GM12864 (cell line): ENCODE data around the gene CARHSP1.

Source experiments
- DNase-seq: peaks from one replicate; pipeline ENCODE4 v3.0.0-alpha.2; 2011; ENCODE audit warnings: low read depth
- H3K4me3 ChIP-seq: 2 replicates; pipeline ENCODE4 v1.5.1; 2011; ENCODE audit warnings: mild to moderate bottlenecking, low read depth, low read length, control low read depth
- TF ChIP-seq, protein P1 (sequence below): IDR thresholded peaks from 2 replicates; pipeline ENCODE4 v1.5.1; 2011; ENCODE audit warnings: low read depth, mild to moderate bottlenecking, moderate library complexity, low read length, control low read depth, inconsistent platforms; ENCODE audit errors: missing control alignments

CARHSP1 gene

DNA sequence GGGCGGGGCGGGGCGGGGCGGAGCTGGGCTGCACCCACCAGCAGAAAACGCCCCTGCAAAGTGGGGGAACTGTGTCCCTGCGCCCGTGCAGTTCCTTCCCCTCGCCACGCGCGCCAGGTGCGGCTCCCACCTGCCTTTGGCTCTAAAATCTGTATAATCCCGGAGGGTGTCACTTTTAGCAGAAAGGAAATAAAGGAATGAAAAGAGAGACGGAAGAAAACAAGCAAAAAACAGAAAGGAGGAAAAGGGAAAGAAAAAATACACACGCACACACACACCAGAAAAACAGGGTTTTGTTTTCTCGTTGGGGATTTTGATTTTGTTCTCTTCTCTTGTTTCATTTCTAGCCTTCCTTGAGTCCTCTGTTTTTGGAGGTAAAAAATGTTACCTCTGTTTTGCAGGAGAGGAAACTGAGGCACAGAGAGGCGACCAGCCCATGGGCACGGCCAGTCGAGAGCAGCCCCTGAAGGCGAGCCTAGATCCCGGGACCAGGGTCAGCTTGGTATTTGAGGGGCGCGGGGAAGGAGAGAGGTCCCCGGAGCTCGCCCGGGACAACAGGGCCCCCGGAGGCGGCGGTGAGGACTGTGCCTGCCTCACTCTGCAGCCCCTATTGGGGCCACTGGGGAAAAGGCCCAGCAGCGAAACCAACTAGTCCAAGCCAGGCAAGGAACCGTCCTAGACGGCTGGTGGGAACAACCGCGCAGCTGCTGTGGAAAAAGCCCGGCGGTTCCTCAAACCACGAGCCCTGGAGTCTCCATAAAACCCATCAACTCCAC lies 594 bp upstream of the CARHSP1 start:
- peak overlapping the region; percentile 49 for H3K4me3 ChIP-seq
- no peak for DNase-seq
- TF ChIP-seq, protein P1, sequence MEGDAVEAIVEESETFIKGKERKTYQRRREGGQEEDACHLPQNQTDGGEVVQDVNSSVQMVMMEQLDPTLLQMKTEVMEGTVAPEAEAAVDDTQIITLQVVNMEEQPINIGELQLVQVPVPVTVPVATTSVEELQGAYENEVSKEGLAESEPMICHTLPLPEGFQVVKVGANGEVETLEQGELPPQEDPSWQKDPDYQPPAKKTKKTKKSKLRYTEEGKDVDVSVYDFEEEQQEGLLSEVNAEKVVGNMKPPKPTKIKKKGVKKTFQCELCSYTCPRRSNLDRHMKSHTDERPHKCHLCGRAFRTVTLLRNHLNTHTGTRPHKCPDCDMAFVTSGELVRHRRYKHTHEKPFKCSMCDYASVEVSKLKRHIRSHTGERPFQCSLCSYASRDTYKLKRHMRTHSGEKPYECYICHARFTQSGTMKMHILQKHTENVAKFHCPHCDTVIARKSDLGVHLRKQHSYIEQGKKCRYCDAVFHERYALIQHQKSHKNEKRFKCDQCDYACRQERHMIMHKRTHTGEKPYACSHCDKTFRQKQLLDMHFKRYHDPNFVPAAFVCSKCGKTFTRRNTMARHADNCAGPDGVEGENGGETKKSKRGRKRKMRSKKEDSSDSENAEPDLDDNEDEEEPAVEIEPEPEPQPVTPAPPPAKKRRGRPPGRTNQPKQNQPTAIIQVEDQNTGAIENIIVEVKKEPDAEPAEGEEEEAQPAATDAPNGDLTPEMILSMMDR = peak; percentile 6

DNA sequence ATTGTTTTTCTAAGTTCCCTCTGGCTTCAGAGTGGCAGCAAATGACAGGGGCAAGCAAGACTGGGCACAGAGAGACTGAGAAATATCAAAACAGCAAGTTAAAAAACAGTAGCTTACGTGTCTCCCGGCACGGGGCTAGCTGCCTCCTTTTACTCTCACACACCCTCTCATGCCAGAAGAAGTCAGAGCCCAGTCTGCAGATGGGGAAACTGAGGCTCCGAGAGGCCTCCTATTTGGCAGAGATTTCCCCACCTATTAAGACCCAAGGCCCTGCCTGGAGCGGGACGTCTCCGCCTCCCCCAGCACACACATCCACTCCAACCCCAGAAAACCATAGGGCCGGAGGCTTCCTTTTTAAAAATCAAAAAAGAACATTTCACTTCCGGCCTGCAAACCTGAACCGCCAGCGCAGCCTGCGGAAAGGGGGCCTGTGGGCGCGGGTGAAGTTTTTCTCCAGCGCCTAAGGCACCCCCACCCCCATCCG lies 832 bp downstream of the CARHSP1 start:
- TF ChIP-seq, protein P1 = no peak
- DNase-seq = no peak
- H3K4me3 ChIP-seq = peak overlapping the region; percentile 93

DNA sequence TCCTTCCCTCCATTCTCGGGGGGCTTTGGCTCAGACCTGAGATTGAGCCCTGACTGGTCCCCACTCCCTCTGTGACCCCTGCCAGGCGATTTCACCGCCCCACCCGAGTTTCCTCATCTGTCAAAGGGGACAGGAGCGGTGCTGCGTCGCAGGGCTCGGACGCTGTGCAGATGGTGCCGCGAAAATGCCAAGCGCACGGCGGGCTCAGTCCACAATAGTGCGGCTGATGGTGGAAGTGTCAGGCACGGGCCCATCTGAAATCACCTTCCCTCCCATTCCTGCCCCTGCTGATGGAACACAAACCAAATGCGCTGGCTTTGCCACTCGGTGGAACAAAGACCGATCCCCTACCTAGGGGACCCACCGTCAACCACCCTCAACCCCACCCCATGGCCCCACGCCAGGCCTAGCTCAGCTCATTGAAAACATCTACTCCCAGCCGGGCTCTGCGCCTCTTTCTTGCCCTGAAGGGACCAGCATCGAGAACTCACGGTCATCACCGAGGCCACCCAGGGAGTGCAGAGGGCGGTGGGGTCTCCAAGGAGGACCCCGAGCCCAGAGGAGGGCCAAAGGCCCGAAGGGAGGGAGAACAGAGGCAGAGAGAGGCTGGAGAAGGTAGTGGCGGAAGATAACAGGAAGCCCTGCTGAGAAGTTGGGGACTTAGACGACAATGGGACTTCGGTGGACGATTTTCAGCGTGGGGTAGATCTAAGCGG lies 1.4 kb downstream of the CARHSP1 start:
- DNase-seq = no peak
- TF ChIP-seq, protein P1 = no peak
- H3K4me3 ChIP-seq = peak overlapping the region; percentile 93

DNA sequence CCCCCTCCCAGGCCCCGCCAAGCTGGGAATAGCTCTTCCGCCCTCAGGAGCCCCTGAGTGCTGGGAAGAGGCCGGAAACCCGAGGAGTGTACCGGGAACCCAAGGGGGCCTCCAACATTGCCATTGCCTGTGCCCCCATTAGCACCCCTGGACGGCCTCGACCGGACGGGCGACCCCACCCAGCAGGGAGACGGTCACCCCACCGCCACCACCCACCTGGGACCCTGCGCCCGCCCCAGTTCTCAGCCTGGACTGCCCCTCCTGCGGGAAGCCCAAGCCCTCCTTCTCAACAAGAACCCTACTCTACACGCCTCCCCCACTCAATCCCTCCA lies 2.0 kb downstream of the CARHSP1 start:
- TF ChIP-seq, protein P1 = no peak

DNA sequence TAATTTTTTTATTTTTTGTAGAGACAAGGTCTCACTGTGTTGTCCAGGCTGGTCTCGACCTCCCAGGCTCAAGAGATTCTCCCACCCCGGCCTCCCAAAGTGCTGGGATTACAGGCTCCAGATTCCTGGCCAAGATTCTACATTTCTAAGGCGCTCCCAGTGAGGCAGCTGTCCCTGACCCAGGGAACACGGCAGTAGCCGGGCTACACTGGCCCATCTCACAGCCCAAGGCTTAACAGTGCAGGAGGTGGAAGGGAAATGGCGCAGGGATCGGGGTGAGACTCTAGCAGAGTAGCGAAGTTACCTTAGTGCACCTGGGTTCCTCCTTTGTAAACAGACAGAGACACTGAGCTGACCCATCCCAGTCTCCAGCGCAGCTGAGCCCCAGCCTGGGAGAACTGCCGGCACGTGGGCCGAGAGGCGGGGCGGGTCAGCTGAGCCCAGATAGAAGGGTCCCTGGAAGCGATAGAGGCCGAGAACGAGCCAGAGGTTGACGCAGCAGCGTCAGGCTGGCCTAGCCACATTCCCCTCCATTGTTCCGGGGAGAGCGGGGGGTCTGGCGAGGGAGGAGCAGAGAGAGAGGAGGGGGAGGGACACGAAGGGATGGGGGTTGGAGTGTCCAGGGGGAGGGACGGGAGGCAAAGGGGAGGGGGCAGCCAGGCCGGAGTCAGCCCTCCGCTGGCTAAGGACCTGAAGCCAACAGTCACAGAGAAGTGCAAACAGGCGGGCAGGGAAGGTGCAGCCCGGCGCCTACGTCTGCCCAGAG lies 2.5 kb downstream of the CARHSP1 start:
- peak overlapping the region; percentile 93 for H3K4me3 ChIP-seq
- DNase-seq = no peak
- TF ChIP-seq, protein P1 = no peak

More for the DNA sequence above, 2.0 kb downstream of the CARHSP1 start:
- peak overlapping the region; percentile 93 for H3K4me3 ChIP-seq
- DNase-seq = no peak

DNA sequence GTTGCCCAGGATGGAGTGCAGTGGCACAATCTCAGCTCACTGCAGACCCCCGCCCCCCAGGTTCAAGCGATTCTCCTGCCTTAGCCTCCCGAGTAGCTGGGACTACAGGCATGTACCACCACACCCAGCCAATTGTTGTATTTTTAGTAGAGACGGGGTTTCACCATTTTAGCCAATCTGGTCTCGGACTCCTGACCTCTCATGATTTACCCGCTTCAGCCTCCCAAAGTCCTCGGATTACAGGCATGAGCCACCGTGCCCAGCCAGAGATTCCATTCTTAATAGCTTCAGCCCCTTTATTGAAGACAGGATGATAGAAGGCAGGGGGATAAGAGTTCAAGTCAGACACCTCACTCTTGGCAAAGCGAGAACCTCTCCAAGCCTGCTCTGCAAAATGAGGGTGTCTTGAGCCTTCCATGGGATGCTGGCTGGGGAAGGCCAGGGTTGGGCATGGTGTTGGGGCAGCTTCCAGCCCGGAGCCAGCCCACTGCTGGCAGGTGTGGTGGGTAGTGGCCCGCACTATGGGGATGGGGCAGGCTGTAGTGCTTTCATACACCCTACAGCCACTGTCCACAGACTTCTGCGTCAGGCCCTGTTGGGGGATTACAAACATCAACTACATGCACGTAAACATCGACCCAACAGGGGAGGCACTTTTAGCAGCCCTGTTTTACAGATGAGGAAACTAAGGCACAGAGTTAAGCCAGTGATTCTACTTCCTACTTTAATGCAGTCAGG lies 3.5 kb downstream of the CARHSP1 start:
- H3K4me3 ChIP-seq = no peak overlapping the region
- TF ChIP-seq, protein P1 = no peak
- no peak for DNase-seq
